DLD1 (cell line): ENCODE results near the gene CP.
"Not testable (repeated sequence)": the region's sequence is repeated elsewhere in the genome, so short reads cannot be mapped to it uniquely, and the experiment has no call there.

Experiments used
- in situ Hi-C: cut with HindIII; loops from 2 replicates; pipeline ENCODE4 v1.10.0; 2017; ENCODE audit warnings: low sequenced_read_pairs

CP gene

DNA sequence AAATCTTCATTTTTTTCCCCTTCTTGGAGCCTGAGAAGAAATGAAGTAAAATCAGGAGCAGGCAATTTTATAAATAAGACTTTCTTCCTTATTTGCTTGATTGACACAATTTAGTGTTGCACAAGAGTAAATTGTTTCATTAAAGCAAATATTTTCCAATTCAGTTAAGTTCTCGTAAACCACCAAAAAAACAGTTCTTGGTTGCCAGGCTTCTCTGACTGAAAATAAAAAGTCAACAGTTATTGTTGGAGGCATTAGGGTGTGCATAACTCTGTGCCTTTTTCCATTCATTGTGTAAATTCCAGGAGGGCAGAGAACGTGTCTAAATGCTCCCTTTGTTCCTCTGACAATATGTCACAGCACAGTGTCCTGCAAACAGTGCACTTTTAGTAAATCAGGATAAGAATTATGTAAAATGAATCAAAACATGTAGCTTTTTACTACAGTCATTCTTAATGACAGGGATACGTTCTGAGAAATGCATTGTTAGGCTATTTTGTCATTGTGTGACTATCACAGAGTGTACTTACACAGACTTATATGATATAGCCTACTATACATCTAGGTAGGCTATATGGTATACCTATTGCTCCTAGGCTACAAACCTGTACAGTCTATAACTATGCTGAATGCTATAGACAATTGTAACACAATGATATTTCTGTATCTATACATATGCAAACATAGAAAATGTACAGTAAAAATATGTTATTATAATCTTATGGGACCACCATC, at the start of gene CP:
Gene CP (minus strand): TSS at position 47 of the 735 bp plus-strand sequence. CDS start 37 bp downstream, at position 10.
- in situ Hi-C loops: no loop called here

DNA sequence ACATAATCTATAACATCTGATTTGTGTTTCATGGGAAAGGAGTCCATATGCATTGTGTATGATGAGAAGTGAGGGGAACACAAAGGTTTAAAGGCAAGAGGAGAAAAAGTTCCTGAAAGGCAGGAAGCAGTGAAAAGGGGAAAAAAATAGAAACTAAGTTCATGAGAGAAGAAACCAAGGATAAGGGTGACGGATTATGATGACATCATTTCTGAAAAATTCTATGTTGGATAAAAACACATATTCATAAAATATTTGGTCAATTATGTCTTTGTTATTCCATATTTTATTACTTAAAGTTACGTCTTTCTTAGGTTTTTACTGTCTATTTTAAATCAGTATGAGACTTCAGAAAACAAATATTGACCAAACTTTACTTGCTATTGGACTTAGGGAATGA, 48.6 kb upstream of the CP start:
- in situ Hi-C loops: no loop called here

DNA sequence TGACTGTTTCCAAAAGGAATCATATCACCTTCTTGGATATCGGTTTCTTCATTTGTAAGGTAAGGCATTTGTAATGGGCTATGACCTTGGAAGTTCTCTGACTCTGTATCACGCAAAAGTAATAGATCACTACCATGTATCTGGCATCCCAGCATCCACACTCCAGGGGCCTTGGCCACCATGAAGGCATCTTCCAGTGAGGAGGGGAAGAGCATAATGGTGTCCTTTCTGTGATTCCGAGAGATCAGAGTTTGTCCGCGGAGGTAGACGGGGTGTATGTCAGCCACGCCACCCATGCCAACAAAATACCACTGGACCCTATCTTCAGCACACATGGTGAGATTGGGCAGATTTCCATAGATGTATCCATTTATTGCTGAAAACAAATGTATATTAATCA, 48.1 kb upstream of the CP start:
- in situ Hi-C loops: no loop called here

DNA sequence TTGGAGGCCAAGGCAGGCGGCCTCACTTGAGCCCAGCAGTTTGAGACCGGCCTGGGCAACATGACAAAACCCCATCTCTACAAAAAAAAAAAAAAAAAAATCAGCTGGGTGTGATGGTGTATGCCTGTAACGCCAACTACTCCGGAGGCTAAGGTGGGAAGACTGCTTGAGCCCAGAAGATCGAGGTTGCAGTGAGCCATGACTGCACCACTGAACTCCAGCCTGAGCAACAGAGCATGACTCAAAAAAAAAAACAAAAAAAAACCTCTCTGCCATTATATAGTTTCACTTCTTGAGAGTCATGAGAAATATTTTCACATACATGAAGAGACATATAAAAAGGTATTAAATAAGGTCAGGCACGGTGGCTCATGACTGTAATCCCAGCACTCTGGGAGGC, 45.9 kb upstream of the CP start:
- in situ Hi-C loops: no loop called here

DNA sequence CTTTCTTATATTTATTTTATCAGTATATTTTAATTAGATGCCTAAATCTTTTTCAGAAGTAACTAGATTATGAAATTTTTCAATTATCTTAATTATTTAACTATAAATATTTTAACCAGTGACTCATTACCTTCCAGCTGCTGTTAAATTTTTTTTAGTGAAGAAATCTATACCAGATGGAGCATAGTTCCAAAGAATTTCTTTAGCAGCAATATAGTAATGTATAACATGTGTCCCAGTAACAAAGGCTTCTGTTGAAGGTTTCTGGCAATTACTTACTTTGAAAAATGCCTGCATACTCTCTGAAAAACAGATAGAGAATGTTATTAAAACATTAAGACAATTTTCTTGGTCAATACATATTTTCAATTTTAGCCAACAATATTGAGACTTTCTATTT, 45.1 kb upstream of the CP start:
- in situ Hi-C loops: no loop called here

DNA sequence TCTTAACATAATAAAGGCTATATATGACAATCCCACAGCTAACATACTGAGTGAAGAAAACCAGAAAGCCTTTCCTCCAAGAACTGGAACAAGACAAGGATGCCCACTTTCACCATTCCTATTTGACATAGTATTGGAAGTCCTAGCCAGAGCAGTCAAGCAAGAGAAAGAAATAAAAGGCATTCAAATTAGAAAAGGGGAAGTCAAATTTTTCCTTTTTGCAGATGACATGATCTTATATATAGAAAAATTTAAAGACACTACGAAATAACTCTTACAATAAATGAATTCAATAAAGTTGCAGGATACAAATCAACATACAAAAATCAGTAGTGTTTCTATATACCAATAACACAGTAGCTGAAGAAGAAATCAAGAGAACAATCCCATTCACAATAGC, 42.2 kb upstream of the CP start:
- in situ Hi-C loops: no loop called here

DNA sequence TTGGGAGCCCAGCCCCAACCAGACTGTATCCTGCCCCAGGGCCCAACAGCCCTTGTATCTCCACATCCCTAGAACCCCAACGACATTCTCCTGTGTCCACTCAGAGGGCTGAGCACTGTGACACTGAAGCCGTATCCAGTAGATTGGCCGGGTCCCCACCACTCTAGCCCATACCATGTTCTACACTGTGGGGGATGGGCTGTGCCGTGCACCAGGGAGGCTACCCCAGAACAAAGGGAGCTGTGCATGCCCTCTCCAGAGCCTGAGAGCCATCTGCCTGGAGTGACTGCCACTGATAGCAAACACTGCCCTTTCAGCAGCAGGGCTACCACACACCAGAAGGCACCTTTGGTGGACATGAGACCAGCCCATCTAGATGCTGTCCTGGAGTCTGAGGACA, 37.1 kb upstream of the CP start:
- in situ Hi-C loops: no loop called here

DNA sequence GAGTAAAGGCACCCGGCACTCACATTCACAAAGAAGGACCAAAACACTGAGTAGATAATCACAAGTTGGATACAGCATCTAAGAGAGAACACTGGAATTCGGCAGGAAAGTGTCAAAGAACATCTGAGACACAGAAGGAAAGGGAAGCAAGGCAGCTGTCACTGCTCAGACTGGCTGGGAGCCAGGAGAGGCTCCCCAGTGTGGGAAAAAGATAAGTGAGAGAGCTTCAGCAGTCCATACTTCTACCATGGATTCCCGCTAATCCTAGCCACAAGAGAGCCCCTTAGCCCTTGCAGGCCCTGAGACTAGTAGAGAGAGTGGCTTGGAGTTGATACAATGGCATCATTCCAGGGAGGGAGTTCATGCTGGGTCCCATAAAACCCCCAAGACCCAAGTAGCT, 36.7 kb upstream of the CP start:
- in situ Hi-C loops: no loop called here

DNA sequence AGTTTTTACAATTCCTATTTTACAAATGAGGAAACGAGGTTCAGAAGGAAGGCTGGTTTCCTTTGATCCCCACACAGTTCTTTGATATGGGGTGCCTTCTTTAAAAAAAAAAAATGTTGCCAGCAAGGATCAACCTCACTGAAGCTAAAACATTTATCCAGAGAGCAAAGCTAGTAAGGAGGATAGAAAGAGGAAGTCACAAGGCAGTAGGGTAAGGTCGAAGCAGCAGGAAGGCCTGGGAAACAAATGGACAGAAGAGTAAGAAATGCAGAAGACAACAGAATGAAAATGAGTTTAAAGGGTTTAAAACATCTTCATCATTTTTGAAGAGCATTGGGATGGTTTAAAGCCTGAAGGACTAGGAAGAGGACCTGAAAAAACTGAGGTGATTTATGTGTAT, 30.6 kb upstream of the CP start:
- in situ Hi-C loops: no loop called here

DNA sequence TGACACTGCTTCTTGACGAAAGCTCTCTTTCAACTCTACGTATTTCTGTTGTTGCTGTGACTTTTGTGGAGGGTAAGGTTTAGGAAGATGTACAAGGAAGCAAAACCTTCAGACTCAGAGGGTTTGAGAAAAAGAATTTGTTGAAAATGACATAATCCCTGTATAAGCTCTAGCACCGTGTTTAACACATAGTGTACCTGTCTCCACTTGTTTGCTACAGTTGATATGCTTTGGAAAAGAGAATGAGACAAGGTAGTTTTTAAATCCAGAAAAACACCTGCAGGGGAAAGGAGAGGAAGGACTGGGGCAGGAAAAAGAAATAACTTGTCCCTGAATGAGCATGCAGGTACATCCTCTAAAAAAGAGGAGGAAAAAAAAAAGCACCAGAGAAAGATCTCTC, 29.6 kb upstream of the CP start:
- in situ Hi-C loops: no loop called here

DNA sequence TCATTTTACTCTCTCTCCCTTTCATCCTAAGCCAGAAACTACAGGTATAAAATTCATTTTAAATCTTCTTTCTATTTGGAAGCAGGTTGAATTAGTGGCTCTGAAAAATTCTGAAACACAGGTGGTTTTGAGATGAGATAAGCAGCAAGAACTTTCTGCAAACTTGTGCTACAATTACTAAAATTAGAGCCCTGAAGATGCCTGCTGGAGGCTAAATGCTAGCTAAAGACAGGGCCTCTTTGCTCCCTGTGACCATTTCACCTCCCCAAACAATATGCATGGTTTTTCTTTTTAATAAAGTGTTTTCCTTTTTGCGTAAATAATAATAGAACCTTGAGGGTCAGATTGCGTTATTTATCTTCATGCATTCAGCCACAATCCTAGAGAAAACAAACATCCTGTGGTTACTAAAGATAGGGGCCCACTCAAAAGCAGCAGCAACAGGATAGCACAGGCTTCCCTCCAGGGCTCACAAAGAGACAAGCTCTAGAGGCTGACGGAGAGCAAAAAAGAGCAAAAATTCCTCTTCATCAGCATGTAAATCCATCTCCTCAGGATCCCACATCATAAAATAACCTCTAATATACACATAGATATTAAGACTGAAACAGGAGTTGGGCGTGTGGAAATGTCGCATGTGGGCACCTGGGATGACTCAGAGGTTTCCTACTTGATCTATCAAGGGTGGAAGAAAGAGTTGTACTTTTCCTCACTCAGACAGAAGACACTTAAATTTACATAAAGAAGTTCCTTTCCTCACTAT, 26.5 kb upstream of the CP start:
- in situ Hi-C loops: no loop called here

DNA sequence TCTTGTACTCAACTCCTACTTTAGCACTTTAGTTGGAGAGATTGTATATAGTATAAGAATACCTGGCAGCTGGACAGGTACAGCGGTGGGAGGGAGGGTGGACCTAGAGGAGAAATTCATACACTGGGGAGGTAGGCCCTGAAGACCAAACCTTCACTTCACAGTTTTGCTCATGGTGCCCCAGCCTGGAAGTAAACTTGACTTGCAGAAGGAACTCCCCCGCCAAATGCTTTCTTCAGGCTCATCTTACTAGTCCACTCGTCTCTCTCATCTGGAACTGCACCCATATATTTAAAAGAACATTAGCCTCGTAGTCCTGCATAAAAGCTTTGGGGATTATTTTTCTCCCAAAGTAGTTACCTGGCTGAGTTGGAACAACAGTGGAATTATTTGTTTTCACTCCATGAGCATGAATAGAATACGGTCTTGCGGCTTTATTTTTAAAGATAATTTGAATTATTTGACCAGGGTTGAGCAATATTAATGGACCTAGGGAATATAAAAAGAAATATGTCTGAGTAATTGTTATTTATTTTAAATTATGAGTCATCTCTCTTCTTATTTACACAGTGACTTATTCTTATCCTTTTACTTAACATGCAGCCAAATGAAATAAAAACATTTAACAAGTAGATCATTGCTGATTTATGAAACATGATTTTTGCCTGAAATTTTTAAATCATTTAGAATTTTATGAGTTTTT, 25.5 kb upstream of the CP start:
- in situ Hi-C loops: no loop called here

DNA sequence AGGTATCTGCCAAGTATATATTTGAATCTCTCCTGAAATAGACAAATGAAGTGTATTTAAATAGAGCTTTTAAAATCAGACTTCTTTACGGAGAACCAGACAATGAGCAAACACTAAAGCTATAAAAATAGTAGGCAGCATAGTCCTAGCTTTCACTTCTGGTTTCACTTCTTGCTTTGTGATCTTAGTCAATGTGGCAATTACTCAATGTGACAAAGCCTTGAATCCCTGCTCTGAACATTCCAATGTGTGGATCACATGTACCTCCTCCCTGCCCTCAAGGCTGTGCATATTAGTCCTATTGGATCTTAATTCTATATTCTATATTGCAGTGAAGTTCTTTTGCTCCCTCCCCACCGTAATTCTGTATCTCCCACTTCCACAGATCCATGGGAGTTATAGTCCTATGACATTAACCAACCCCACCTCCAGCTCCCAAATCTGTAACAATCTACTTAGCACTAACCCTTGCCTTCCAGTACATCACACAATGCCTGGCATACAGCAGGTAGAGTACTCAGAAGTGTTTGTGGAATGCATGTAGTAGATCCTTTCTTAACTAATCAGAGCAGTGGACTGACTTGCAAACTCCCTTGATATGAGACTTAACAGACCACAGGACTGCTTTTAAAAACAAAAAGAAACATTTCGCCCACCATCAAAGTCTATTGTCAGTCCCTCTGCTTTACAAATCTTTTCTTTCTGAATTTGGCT, 24.3 kb upstream of the CP start:
- in situ Hi-C loops: no loop called here

DNA sequence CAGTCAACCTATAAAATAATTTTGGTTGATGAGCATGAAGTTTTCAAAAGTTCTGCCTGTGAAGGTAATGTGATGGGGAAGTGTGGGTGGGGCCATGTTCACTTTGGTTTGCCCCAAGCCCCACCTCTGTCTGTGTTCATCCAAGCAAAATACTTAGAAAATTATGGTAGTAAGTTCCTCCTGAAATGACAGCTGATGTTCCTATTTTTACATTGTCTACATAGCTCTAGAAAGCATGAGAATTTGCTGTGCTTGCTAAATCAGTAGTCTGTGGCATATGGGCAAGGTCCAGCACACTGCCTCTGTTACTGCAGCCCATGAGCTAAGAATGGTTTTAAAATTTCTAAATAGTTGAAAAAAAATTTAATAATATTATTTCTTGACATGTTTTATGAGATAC, 21.9 kb upstream of the CP start:
- in situ Hi-C loops: no loop called here

DNA sequence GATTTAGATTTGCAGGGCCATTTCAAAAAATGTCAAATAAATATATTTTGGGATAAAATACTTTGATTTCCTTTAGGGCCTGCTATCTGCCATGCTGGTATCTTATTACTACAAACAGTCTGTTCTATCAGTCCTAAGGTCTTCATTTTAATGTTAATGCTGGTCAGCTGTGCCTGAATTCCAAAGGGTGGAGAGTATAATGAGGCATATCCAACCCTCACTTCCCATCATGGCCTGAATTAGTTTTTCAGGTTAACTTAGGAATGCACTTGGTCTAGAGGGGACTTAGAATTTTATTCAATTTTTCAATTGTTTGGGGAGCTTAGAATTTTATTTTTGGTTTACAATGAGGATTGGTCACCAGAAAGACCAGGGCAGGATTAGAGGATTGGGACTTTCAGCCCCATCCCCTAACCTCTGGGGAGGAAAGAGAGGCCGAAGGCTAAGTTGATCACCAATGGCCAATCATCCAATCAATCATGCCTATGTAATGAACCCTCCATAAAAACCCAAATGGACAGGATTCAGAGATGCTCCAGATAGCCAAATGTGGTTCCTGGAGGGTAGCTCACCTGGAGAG, 17.8 kb upstream of the CP start:
- in situ Hi-C loops: no loop called here

DNA sequence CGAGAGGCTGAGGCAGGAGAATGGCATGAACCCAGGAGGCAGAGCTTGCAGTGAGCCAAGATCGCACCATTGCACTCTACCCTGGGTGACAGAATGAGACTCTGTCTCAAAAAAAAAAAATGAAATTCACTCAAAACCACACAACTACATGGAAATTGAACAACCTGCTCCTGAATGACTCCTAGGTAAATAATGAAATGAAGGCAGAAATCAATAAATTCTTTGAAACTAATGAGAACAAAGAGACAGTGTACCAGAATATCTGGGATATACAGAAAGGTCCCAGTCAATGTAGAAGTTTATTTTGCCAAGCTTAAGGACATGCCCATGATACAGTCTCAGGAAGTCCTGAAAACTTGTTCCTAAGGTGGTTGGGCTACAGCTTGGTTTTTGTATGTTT, 16.6 kb upstream of the CP start:
- in situ Hi-C loops: not testable (repeated sequence)

DNA sequence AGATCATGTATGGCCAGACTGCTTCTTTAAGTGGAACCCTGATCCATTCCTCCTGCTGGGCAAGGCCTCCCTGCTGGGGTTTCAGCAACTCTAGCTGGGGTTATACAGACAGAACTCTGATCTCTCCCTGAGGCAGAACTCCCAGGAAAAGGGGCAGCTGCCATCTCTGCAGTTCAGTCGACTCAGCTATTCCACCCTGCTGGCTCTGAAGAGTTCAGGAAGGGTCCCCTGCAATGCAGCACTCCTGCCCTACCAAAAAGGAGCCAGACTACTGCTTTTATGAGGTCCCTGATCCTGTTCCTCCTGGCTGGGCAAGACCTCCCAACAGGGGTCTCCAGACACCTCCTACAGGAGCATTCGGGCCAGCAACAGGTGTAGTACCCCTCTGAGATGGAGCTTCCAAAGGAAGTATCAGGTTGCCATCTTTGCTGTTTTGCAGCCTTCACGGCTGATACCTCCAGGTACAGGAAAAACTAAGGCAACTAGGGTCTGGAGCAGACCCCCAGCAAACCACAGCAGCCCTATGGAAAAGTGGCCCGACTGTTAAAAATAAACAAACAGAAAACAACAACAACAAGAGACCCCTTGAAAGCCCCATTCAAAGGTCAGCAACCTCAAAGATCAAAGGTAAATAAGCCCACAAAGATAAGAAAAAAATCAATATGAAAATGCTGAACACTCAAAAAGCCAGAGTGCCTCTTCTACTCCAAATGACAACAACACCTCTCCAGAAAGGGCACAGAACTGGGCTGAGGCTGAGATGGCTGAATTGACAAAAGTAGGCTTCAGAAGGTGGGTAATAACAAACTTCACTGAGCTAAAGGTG, 14.2 kb upstream of the CP start:
- in situ Hi-C loops: no loop called here

DNA sequence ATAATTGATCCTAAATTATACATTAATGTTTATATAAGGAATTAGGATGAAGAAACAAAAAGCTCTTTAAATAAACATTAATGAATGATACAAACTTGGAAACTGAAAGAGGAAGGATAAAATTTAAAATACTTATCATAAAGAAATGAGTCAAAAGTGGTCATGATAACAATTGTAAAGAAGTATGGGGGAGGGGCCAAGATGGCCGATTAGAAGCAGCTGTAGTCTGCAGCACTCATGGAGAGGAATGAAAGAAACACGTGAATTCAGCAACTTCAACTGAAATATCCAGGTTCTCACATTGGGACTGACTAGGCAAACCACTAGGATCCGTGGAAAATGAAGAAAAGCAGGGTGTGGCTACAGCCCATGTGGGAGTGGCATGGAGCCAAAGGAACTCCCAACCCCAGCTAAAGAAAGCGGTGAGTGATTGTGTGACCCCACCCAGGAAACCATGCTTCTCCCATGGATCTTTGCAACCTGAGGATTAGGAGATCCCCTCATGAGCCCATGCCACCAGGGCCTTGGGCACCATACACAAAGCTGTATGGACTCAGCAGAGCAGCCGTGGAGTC, 13.1 kb upstream of the CP start:
- in situ Hi-C loops: no loop called here

DNA sequence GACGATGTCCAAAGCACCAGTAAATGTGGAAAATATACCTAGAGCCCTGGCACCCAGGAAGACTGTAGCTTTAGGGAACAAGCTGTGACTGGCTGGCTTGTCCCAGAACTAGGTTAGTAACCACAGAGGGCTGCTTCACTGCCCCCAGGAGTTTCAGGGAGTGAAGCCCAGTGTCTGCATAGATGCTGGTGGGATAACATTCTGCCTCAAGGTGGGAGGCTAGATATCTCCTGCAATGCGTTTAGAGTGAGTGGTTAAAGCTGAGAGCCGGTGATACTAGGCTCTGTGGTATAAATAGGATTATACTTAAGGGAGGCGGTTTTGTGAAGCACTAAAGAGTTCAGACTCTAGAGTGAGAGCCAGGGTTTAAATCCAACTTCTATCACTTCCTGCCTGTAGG, 11.7 kb upstream of the CP start:
- in situ Hi-C loops: no loop called here

DNA sequence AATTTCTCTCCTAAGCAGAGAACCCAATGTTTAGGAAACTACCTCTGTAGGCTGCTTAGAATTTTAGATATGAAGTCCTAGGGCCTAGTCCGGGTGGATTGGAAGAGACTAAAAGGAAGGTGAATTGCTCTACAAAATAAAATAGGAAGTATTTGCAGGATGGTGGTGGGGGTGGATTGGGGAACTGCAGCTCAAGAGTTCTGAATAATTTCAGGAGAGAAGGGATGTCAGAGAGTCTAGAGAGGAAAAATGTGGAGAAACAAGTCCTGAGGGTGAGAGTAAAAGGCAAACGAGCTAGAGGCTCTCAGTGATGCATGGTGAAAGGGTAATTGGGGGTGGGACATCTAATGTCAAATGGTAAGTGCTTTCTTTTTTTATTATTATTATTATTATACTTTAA, 10.2 kb upstream of the CP start:
- in situ Hi-C loops: no loop called here
